Activated T-cell treated with anti-CD3 and anti-CD28 coated beads for 24 hours (primary cell): ENCODE results near the gene FAM25C.
"Not testable (repeated sequence)": the region's sequence is repeated elsewhere in the genome, so short reads cannot be mapped to it uniquely, and the experiment has no call there.

ENCODE experiments used
- DNase-seq: peaks from one replicate; pipeline ENCODE4 v3.0.0-alpha.2; 2020; ENCODE audit warnings: low read depth

Gene FAM25C

DNA sequence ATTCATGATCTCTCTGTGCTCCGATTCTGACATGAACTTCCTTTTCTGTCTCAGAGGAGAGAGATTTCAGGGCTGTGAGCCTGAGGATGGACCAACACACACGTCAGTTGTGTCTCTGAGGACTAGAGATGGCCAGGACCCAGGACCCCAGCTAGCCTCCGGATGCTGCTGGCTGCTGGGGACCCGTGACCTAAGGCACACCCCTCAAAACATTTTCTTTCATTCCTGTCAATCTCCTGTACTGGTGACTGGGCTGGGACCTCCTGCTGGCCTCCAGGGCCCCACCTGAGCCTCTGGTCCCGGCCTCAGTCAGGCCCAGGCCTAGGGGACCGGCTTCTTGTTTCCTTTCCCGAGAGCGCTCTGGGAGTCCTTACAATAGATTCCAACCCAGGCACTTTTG lies 42.4 kb downstream of the FAM25C start:
- DNase-seq, result not testable (repeated sequence)

DNA sequence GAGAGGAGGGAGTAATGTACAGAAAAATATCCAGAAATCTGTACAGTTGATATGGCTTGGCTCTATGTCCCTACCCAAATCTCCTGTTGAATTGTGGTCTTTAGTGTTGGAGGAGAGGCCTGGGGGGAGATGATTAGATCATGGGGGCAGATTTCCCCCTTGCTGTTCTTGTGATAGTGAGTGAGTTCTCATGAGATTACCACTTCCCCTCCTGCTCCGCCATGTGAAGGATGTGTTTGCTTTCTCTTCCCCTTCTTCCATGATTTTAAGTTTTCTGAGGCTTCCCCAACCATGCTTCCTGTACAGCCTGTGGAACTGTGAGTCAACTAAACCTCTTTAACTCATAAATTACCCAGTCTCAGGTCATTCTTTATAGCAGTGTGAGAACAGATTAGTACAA lies 52.2 kb downstream of the FAM25C start:
- not testable (repeated sequence) for DNase-seq
